HG02943 (cell line): Measurements from ENCODE around the gene DIP2C.
"Not testable (repeated sequence)": the region's sequence is repeated elsewhere in the genome, so short reads cannot be mapped to it uniquely, and the experiment has no call there.

Source experiments
- ATAC-seq: cut with Tn5 transposase; IDR thresholded peaks from one replicate; pipeline ENCODE4 v1.9.1; 2021; ENCODE audit warnings: mild to moderate bottlenecking, low read depth, moderate library complexity; ENCODE audit not compliant: unreplicated experiment

Gene DIP2C

GRCh38 chr10:308572-309085 is 380.8 kb downstream of the DIP2C start:
- ATAC-seq, result no peak

- no peak for ATAC-seq
Measured at GRCh38 chr10:308101-308500, 381.4 kb downstream of the DIP2C start.

GRCh38 chr10:307659-308058 is 381.8 kb downstream of the DIP2C start:
- no peak for ATAC-seq

GRCh38 chr10:306675-307185 is 382.7 kb downstream of the DIP2C start:
- no peak for ATAC-seq

GRCh38 chr10:306007-306674 is 383.3 kb downstream of the DIP2C start:
- ATAC-seq, result no peak

DNA sequence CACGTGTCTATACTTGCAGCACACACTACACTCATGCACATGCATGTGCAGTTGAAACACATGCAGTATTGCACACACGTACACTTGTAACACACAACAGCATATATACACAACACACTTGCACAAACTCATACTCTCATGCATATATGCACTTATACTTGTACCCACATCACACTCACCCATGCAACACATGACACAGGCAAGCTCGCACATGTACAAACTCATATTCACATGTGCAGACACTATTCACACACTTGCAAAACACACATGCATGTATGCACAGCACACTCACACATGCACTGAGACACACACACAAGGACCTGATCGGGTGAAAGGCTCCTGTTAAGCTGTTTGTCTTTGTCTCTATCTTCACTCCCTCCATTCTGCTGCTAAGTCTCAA is 384.4 kb downstream of the DIP2C start:
- ATAC-seq, result no peak

- ATAC-seq, result no peak
Measured at GRCh38 chr10:301536-301935, 387.9 kb downstream of the DIP2C start.

DNA sequence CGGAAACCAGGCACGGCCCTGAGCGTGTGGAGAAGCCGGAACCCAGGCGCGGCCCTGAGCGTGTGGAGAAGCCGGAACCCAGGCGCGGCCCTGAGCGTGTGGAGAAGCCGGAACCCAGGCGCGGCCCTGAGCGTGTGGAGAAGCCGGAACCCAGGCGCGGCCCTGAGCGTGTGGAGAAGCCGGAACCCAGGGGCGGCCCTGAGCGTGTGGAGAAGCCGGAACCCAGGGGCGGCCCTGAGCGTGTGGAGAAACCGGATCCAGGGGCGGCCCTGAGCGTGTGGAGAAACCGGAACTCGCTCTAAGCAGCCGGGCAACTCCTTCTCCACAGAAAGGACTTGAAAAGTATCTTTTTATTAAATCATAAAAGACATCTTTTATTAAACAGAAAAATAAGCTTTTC is 388.9 kb downstream of the DIP2C start:
- ATAC-seq, result not testable (repeated sequence)

DNA sequence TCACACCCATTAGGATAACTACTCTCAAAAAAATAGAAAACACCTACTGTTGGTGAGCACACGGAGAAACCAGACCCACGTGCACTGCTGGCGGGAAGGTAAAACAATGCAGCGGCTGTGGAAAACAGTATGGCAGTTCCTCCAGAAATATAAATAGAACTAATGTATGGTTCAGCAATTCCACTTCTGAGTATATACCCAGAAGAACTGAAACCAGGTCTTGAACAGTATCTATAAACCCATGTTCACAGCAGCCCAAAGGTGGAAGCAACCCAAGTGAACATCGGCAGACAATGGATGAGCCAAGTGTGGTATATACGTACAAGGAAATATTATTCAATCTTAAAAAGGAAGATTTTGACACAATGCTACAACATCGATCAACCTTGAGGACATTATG is 389.5 kb downstream of the DIP2C start:
- ATAC-seq, result no peak

- ATAC-seq, result no peak
Measured at GRCh38 chr10:299512-299911, 390.0 kb downstream of the DIP2C start.

GRCh38 chr10:298033-298432 is 391.4 kb downstream of the DIP2C start:
- ATAC-seq, result no peak

- ATAC-seq, result no peak
Measured at GRCh38 chr10:297567-297966, 391.9 kb downstream of the DIP2C start.

DNA sequence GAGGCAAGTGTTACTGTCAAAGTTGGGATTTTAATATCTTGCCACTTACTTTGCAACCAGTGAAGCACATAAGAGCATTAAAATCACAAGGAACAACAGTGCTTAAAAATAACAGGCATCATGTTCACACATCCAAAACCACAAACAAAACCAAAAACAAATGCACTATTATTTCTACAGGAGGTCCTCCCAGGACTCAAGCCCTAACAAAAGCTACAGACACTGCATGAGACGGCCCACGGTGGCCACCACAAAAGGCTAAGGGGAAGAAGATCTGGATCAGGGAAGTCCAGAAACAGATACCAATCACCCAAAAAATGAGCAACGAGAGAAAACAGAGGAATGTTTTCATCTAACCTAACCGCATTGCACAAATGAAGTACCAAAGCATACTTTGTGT is 395.8 kb downstream of the DIP2C start:
- ATAC-seq, result no peak

GRCh38 chr10:290026-290725 is 399.3 kb downstream of the DIP2C start:
- ATAC-seq, result no peak

- ATAC-seq, result no peak
Measured at GRCh38 chr10:289581-289980, 399.9 kb downstream of the DIP2C start.

- ATAC-seq, result no peak
Measured at GRCh38 chr10:288316-289200, 400.9 kb downstream of the DIP2C start.

DNA sequence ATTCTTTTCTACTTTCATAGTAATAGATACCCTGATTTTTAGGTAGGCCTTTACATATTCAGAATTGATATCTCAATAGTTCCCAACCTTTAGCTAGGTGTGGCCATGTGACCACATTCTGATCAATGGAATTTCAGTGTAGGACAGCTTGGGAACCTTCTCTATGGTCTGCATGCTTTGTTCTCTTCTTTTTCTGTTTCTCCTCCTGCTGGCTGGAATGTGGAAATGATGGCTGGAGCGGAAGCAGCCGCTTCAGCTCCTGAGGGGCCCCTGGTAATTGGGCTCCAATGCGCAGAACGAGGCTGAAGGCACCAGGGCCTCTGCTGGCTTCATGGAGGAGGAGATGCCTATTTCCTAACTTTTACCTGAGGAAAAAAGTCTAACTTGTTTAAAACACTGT is 401.7 kb downstream of the DIP2C start:
- ATAC-seq, result no peak

DNA sequence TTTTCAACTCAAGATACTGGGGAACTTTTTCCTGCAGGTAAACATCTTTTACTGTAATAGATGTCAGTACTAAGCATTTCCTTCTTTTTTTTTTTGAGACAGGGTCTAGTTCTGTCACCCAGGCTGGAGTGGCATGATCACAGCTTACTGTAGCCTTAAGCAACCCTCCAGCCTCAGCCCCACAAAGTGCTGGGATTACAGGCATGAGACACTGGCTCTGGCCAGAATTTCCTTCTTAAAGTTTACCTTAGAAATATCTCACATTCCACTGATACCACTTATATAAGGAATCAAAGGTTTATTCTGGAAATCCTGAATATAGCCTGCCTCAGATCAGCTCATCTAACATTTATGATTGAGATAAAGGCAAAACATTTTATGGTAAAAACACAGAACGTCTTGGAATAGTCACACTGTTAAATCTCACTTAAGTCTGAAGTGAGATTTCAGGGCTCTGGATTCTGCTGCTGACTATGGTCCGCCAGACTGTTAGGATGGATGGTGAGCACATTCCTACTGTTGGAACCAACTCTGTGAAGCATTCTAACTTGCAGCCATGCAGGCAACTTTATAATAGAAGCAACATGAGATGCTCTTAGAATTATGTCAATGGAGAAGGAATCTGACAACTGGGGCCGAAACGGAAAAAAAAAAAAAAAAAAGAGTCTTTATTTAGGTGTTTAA is 402.3 kb downstream of the DIP2C start:
- ATAC-seq, result no peak

DNA sequence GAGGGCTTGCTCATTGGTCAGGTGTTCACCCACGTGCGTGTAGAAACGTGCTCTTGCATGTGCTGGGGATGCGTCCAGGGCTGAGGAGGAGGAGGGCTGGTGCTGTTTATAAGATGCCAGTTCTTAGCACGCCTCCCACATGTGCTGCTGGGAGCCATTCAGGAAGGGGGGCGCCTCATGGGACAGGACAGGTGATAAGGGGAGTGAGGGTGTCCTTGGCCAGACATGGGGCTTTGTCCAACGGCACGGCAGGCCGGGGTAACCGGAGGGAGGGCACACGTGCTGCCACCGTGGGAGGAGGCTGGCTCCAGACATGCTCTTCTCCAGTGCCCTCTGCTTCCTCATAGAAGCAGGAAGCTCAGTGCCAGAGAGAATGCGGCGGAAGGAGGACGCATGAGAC is 404.3 kb downstream of the DIP2C start:
- ATAC-seq, result no peak

DNA sequence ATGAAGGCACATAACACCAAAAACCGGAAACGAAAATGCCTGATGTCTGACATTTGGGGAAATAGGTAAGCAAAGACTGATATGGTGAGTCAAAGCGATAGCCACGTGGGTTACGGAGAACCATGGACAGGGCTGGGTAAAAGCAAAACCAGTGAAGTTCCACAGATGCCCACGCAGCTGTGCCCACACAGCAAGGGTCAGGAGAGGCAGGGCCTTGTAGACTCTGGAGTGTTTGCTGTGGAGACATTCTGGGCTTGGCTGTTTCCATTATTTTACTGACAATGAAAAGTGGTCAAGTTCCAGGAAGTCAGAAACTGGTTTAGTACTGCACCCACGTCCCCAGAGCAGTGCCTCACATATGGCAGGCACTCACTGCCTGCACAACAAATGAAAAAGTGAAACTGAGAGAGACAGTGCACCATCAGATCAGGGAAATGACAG is 405.5 kb downstream of the DIP2C start:
- peak; percentile 85 for ATAC-seq
